Activated CD4-positive, alpha-beta T cell treated with anti-CD3 and anti-CD28 coated beads, Interleukin-2, amount 50 U/mL, for 24 hours (primary cell): ENCODE data around the gene PCDHB9.
"Not testable (repeated sequence)": the region's sequence is repeated elsewhere in the genome, so short reads cannot be mapped to it uniquely, and the experiment has no call there.

Experiments used
- DNase-seq, 2 donors: peaks; one replicate each; pipeline ENCODE4 v3.0.0-alpha.2; 2020; ENCODE audit warnings: low read depth in 1 of 2, low spot score in 1 of 2

PCDHB9 gene

GRCh38 chr5:141186897-141187512, at the start of gene PCDHB9:
TSS of gene PCDHB9 (plus strand) at chr5:141187161. CDS start at chr5:141187319, 158 bp downstream.
- DNase-seq: no peak

GRCh38 chr5:141137346-141137745, 49.6 kb upstream of the PCDHB9 start:
- not testable (repeated sequence) for DNase-seq

GRCh38 chr5:141149812-141150211, 37.1 kb upstream of the PCDHB9 start, which contains the start of gene PCDHB6:
TSS of gene PCDHB6 (plus strand) at chr5:141150057. CDS start at chr5:141150258, 201 bp downstream.
- DNase-seq: no peak

- DNase-seq: no peak
Observed at GRCh38 chr5:141150224-141150992, 36.6 kb upstream of the PCDHB9 start.

DNA sequence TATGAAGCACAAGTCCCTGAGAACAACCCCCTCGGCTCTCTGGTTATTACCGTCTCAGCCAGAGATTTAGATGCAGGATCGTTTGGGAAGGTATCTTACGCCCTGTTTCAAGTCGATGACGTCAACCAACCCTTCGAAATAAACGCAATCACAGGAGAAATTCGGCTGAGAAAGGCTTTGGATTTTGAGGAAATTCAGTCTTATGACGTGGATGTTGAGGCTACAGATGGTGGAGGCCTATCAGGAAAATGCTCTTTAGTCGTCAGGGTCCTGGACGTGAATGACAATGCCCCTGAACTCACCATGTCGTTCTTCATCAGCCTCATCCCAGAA, 36.0 kb upstream of the PCDHB9 start:
- no peak for DNase-seq

DNA sequence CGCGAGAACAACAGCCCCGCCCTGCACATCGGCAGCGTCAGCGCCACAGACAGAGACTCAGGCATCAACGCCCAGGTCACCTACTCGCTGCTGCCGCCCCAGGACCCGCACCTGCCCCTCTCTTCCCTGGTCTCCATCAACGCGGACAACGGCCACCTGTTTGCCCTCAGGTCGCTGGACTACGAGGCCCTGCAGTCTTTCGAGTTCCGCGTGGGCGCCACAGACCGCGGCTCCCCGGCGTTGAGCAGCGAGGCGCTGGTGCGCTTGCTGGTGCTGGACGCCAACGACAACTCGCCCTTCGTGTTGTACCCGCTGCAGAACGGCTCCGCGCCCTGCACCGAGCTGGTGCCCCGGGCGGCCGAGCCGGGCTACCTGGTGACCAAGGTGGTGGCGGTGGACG, 35.3 kb upstream of the PCDHB9 start:
- not testable (repeated sequence) for DNase-seq

GRCh38 chr5:141152096-141152495, 34.9 kb upstream of the PCDHB9 start:
- not testable (repeated sequence) for DNase-seq

GRCh38 chr5:141155540-141156374, 31.2 kb upstream of the PCDHB9 start:
- DNase-seq: no peak

DNA sequence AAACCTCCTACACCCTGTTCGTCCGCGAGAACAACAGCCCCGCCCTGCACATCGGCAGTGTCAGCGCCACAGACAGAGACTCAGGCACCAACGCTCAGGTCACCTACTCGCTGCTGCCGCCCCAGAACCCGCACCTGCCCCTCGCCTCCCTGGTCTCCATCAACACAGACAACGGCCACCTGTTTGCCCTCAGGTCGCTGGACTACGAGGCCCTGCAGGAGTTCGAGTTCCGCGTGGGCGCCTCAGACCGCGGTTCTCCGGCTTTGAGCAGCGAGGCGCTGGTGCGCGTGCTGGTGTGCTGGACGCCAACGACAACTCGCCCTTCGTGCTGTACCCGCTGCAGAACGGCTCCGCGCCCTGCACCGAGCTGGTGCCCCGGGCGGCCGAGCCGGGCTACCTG, 29.6 kb upstream of the PCDHB9 start:
- DNase-seq: not testable (repeated sequence)

- DNase-seq: not testable (repeated sequence)
Observed at GRCh38 chr5:141157901-141158300, 29.1 kb upstream of the PCDHB9 start.

GRCh38 chr5:141172381-141173204, 14.4 kb upstream of the PCDHB9 start, which contains the start of gene PCDHB7:
TSS of gene PCDHB7 (plus strand) at chr5:141172644. CDS start at chr5:141172836, 192 bp downstream.
- no peak for DNase-seq

- not testable (repeated sequence) for DNase-seq
Observed at GRCh38 chr5:141174291-141175104, 12.5 kb upstream of the PCDHB9 start.

DNA sequence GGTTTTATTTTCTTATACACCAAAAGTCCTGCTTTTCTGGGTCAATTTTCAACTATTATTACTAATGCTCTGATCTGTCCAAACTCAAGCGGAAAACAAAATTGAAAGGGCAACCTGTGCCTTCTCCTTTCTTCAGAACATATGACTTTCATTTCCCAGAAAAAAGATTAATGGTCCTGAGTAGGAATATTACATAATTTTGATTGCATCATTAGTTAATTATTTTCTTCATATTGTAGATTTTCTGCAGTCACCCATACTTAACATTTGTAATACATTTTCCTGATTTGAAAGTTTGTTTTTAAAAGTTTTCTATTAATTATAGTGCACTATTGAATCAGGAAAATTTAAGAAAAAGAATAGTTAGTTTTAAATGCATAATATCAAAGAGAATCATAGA, 11.0 kb upstream of the PCDHB9 start:
- DNase-seq: no peak

DNA sequence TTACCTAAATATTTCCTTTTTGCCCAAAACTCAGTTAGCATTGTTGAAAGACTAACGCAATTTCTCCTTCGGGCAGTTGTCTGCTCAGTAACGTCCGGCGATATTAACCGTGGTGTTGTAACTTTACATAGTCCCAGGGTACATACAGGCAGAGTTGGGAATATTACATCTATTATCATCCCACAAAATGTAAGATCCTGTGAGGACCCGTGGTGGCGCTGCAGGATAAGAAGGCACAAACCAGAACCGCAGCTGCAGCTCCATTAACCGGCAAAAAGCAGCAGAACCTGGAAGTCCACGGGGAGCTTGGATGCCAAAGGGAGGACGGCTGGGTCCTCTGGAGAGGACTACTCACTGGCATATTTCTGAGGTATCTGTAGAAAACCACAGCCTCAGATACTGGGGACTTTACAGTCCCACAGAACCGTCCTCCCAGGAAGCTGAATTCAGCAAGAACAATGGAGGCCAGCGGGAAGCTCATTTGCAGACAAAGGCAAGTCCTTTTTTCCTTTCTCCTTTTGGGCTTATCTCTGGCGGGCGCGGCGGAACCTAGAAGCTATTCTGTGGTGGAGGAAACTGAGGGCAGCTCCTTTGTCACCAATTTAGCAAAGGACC, 9.3 kb upstream of the PCDHB9 start, which contains the start of gene PCDHB8:
Gene PCDHB8 (plus strand): TSS at position 214 of the 615 bp plus-strand sequence. CDS start 245 bp downstream, at position 459.
- DNase-seq: not testable (repeated sequence)

DNA sequence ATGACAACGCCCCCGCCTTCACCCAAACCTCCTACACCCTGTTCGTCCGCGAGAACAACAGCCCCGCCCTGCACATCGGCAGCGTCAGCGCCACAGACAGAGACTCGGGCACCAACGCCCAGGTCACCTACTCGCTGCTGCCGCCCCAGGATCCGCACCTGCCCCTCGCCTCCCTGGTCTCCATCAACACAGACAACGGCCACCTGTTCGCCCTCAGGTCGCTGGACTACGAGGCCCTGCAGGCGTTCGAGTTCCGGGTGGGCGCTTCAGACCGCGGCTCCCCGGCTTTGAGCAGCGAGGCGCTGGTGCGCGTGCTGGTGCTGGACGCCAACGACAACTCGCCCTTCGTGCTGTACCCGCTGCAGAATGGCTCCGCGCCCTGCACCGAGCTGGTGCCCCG, 7.6 kb upstream of the PCDHB9 start:
- DNase-seq: not testable (repeated sequence)

DNA sequence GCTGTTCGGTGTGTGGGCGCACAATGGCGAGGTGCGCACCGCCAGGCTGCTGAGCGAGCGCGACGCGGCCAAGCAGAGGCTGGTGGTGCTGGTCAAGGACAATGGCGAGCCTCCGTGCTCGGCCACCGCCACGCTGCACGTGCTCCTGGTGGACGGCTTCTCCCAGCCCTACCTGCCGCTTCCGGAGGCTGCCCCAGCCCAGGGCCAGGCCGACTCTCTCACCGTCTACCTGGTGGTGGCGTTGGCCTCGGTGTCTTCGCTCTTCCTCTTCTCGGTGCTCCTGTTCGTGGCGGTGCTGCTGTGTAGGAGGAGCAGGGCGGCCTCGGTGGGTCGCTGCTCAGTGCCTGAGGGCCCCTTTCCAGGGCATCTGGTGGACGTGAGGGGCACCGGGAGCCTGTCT, 7.1 kb upstream of the PCDHB9 start:
- DNase-seq: not testable (repeated sequence)

- DNase-seq: no peak
Observed at GRCh38 chr5:141180313-141180712, 6.6 kb upstream of the PCDHB9 start.

- no peak for DNase-seq
Observed at GRCh38 chr5:141182248-141182647, 4.7 kb upstream of the PCDHB9 start, which contains the start of gene PCDHB16. TSS of gene PCDHB16 (plus strand) at chr5:141182387. CDS start at chr5:141182560, 173 bp downstream.
